BLaER1 (cell line): ENCODE results near the gene RPL10L.

Experiments
- H3K27ac ChIP-seq: shearing (Covaris generic); formaldehyde crosslinking; 2 replicates; pipeline ENCODE4 v1.8.1; 2022
- H3K27me3 ChIP-seq: shearing (Covaris generic); formaldehyde crosslinking; 2 replicates; pipeline ENCODE4 v1.8.1; 2022
- H3K36me3 ChIP-seq: shearing (Covaris generic); formaldehyde crosslinking; 2 replicates; pipeline ENCODE4 v1.8.1; 2022
- H3K4me1 ChIP-seq: shearing (Covaris generic); formaldehyde crosslinking; 2 replicates; pipeline ENCODE4 v1.8.1; 2022
- H3K4me2 ChIP-seq: shearing (Covaris generic); formaldehyde crosslinking; 2 replicates; pipeline ENCODE4 v1.8.1; 2022
- H3K4me3 ChIP-seq: shearing (Covaris generic); formaldehyde crosslinking; 2 replicates; pipeline ENCODE4 v1.8.1; 2022
- H3K9ac ChIP-seq: shearing (Covaris generic); formaldehyde crosslinking; 2 replicates; pipeline ENCODE4 v1.8.1; 2022
- H3K9me3 ChIP-seq: shearing (Covaris generic); formaldehyde crosslinking; 2 replicates; pipeline ENCODE4 v1.8.1; 2022
- H4K20me1 ChIP-seq: shearing (Covaris generic); formaldehyde crosslinking; 2 replicates; pipeline ENCODE4 v1.8.1; 2022
- Cebpa-rat ChIP-seq: shearing (Covaris generic); IDR thresholded peaks from 2 replicates; pipeline ENCODE4 v1.8.1; 2022

The RPL10L gene

DNA sequence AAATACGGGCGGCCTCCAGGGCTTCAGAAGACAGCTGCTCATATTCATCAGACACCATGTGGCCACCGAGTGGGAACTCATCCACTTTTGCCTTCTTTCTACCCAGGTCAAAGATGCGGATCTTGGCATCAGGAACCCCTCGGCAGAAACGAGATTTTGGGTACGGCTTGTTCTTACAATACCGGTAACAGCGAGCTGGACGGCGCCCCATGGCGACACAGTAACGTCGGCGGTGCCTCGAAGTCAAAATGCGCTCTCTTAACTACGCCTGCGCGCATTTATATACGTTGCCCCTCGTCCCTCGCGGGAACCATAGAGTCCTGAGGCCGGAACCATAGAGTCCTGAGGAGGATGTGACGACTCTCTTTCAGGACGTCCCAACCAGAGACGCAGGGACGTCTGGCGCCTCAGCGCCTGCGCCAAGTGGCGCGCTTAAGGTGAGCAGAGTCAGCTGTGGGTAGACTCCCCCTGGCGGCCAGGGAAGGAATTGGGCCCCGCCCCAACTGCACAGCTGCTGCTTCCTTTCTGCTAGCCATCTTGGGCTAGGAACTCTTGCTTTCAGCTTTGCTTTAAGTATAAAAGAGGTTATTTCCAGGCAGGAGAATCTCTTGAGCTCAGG, at the start of gene RPL10L:
Gene RPL10L, minus strand, starts transcription at position 256 of the 619 bp plus-strand sequence. Its CDS starts 45 bp downstream, at position 211.
- no peak within 1 kb of the TSS for H3K27ac ChIP-seq
- H3K4me2 ChIP-seq, result no peak within 1 kb of the TSS
- no peak for TF ChIP-seq Cebpa-rat

DNA sequence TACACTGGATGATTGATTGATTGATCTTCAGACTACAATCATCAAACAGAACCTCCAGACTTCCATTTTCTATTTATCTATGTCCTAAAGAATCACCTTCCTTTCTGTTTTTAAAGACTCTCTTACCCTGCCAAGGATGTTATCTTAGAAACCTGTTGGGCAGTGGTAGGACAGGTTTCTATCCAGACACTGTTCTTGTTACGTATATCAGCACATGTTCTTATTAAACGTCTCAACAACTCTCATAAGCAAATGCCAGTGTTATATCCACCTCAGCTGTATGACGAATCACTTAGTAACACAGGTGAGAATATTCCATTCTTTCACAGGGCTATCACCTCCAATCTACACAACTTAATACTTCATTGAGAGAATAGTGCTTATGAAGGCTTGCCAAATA, 40.2 kb upstream of the RPL10L start:
- peaks cover 2% of the 10 kb centered on the region; the same call in 1 of the 2 replicates for H3K9me3 ChIP-seq
- H3K4me2 ChIP-seq, result no peak overlapping the region
- no peak overlapping the region for H3K4me3 ChIP-seq
- TF ChIP-seq Cebpa-rat, result no peak
- no peak overlapping the region for H3K9ac ChIP-seq
- H4K20me1 ChIP-seq, result no peaks in the 10 kb centered on the region
- no peaks in the 10 kb centered on the region for H3K27me3 ChIP-seq
- no peaks in the 10 kb centered on the region for H3K4me1 ChIP-seq
- H3K27ac ChIP-seq, result no peak overlapping the region
- H3K36me3 ChIP-seq, result no peaks in the 10 kb centered on the region

More for the DNA sequence above, at the start of gene RPL10L:
- peaks cover 12% of the 10 kb centered on the region for H3K9me3 ChIP-seq
- H3K36me3 ChIP-seq, result no peaks in the 10 kb centered on the region
- no peaks in the 10 kb centered on the region; the same call in 1 of the 2 replicates for H3K4me1 ChIP-seq
- no peaks in the 10 kb centered on the region for H4K20me1 ChIP-seq
- no peak within 1 kb of the TSS for H3K4me3 ChIP-seq
- H3K27me3 ChIP-seq, result no peaks in the 10 kb centered on the region
- no peak within 1 kb of the TSS for H3K9ac ChIP-seq

DNA sequence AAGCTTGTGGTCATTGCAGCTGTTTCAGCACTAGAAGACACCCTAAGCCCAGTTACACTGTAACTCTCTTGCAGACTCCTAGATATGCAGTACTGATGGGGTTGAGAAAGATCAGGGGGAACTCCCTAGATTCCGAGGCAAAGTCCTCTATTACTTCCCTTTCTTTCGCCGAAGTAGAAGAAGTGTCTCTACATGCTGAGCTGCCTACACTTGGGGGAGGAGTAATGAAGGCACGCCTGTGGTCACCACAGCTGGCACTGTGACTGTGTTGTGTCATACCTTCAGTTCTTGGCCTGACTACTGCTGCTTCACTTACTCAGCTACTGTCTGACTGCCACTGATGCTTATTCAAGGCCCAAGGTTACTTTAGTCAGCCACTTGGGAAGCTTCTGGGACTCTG, 35.1 kb upstream of the RPL10L start:
- no peak overlapping the region for H3K4me2 ChIP-seq
- no peak overlapping the region for H3K9ac ChIP-seq
- no peak for TF ChIP-seq Cebpa-rat
- no peaks in the 10 kb centered on the region for H3K36me3 ChIP-seq
- peaks cover 29% of the 10 kb centered on the region for H3K9me3 ChIP-seq
- no peaks in the 10 kb centered on the region for H3K4me1 ChIP-seq
- H3K27ac ChIP-seq, result no peak overlapping the region
- no peaks in the 10 kb centered on the region for H4K20me1 ChIP-seq
- no peaks in the 10 kb centered on the region for H3K27me3 ChIP-seq
- H3K4me3 ChIP-seq, result no peak overlapping the region

DNA sequence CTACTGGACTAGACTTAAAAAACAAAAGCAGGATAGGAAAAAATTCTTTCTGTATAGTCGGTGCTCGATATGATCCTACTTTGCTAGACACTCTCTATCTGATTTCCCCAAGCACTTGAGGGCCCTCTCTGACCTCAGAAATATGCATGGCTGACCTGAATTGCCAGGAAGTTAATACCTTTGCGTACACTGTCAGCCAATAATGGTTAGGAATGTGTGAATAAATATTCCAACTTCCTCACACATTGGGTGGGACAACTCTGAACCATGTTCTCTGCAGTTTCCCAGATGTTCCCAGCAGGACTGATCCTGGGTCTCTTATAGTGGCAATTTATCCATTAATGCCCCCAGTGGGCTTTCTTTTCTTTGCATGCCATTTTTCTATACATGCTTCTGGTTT, 20.5 kb upstream of the RPL10L start:
- Histone ChIP-seq H3K4me3 (no peak overlapping the region), H3K27me3 (no peaks in the 10 kb centered on the region), H3K4me1 (no peaks in the 10 kb centered on the region), H3K9me3 (no peaks in the 10 kb centered on the region), H3K27ac (no peak overlapping the region), H4K20me1 (no peaks in the 10 kb centered on the region), H3K9ac (no peak overlapping the region), H3K36me3 (no peaks in the 10 kb centered on the region), H3K4me2 (no peak overlapping the region)
- TF ChIP-seq Cebpa-rat, result no peak

DNA sequence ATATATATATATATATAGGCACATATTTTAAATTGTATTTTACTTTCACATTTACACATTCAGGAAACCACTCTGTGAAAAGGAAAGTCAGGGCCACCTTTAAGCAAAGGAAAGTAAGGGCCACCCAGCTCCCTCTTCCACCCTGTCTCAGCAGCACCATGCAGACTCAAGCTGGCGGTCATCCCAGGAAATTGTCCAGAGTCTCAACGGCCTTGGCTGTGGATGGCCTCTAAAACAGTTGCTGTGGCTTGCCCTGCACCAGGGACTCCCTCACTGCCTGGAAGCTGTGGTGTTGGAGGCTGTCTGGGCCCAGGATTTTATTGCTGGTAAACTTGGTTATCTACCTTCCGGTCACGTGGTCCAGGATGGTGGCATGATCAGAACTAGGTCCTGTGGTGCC, 11.8 kb upstream of the RPL10L start:
- Histone ChIP-seq H3K27me3 (no peaks in the 10 kb centered on the region), H3K4me3 (no peak overlapping the region), H3K4me2 (no peak overlapping the region), H3K4me1 (no peaks in the 10 kb centered on the region), H3K9me3 (peaks cover 7% of the 10 kb centered on the region), H3K9ac (no peak overlapping the region), H3K27ac (no peak overlapping the region), H4K20me1 (no peaks in the 10 kb centered on the region), H3K36me3 (no peaks in the 10 kb centered on the region)
- no peak for TF ChIP-seq Cebpa-rat

DNA sequence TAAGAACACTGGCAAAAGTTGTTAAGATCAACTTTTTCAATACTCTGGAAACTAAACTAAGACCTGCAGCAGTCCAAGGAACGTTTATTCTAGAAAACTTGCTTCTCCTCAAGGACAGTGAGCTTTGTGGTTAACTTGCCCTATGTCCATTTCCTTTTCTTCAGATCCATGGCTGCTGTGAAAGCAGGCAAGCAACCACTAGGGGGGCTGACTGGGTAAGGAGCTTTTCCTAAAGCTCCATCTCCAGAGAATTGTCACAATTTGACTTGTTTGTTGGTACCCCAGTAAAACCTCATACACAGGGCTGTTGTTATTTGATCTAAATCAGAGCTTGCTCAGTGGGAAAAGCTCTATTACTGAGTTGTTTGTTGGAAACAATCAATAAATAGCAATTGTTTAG, 10.1 kb upstream of the RPL10L start:
- TF ChIP-seq Cebpa-rat, result no peak
- Histone ChIP-seq H3K4me2 (no peak overlapping the region), H3K27ac (no peak overlapping the region), H3K36me3 (no peaks in the 10 kb centered on the region), H3K9ac (no peak overlapping the region), H3K4me1 (no peaks in the 10 kb centered on the region), H3K9me3 (peaks cover 7% of the 10 kb centered on the region), H3K4me3 (no peak overlapping the region), H4K20me1 (no peaks in the 10 kb centered on the region), H3K27me3 (no peaks in the 10 kb centered on the region)

DNA sequence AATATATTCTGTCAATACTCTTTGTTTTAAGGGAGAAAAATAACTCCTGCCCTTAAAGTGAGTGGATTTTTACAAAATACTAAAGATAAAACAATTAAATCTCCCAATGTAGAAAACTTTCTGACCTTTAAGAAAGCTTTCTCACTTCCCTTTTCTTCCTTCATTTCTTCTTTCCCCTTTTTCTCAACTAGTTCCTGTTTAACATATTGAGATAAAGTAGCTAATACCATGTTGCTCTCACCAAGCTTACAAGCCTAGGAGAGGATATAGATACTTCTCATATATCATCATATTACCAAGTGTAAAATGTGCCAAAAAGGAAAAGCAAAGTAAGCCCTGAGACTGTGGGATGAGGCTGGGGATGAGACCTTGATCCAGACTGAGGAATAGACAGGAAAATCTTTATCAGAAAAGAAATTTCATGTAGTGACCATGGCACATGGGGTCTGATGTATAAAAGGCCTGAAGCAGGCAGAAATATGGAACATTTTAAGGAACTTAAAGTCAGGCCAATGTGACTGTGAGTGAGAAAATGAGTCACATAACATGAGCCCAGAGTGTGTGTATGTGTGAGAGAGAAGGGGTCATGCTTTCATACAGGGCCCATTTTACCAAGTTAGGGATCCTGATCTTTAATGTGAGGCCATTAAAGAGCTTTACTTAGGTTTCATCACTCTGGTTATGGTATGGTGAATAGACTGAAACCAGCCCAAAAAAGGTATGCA, 1.6 kb upstream of the RPL10L start:
- H4K20me1 ChIP-seq, result no peaks in the 10 kb centered on the region
- no peak overlapping the region for H3K27ac ChIP-seq
- no peaks in the 10 kb centered on the region; the same call in 1 of the 2 replicates for H3K4me1 ChIP-seq
- H3K27me3 ChIP-seq, result no peaks in the 10 kb centered on the region
- H3K9me3 ChIP-seq, result peaks cover 12% of the 10 kb centered on the region
- H3K4me3 ChIP-seq, result no peak overlapping the region
- H3K36me3 ChIP-seq, result no peaks in the 10 kb centered on the region
- H3K4me2 ChIP-seq, result no peak overlapping the region
- no peak for TF ChIP-seq Cebpa-rat
- no peak overlapping the region for H3K9ac ChIP-seq

DNA sequence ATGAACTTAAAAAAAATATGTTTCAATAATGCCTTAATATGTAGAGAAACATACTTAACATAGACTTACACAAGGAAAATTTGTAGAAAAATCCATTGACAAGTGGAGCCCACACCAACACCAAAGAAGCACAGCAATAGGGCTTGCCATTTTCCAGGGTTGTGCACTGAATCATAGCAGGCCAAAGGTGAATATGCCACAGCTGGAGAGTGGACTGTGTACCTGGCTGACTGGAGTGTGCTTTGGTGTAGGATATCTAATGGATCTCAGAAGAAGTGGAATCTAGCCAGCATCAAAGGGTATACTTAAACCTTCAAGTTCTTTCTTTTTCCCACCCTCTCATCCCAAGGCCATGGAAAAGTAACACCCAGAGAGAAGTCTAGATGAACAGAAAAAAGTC, 4.8 kb downstream of the RPL10L start:
- H3K4me2 ChIP-seq, result no peak overlapping the region
- H4K20me1 ChIP-seq, result no peaks in the 10 kb centered on the region
- H3K4me3 ChIP-seq, result no peak overlapping the region
- H3K4me1 ChIP-seq, result no peaks in the 10 kb centered on the region
- no peaks in the 10 kb centered on the region for H3K36me3 ChIP-seq
- H3K27me3 ChIP-seq, result no peaks in the 10 kb centered on the region
- H3K27ac ChIP-seq, result no peak overlapping the region
- H3K9ac ChIP-seq, result no peak overlapping the region
- no peak for TF ChIP-seq Cebpa-rat
- H3K9me3 ChIP-seq, result peaks cover 9% of the 10 kb centered on the region

DNA sequence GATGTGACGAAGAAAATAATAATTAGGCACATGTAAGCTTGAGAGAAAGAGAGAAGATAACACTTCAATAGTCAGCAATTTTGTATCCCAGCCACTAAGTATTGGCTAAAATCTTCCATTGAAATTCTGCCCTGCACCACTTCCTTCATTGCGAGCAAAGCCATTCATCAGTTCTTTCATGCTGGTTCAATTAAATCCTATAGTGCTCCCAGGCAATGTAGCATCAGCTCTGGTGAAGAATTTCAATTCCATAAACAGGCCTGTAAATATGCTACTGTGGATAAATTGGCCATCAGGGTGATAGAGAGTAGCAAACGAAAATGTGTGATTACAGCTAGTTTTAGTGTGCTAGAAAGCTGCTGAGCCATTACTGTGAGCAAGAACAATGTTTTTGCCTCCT, 24.7 kb downstream of the RPL10L start:
- H3K27ac ChIP-seq, result no peak overlapping the region
- no peak overlapping the region for H3K9ac ChIP-seq
- H3K9me3 ChIP-seq, result no peaks in the 10 kb centered on the region

More for the DNA sequence above, 24.7 kb downstream of the RPL10L start:
- no peaks in the 10 kb centered on the region for H4K20me1 ChIP-seq
- H3K4me2 ChIP-seq, result no peak overlapping the region
- H3K27me3 ChIP-seq, result no peaks in the 10 kb centered on the region
- no peak overlapping the region for H3K4me3 ChIP-seq
- no peaks in the 10 kb centered on the region for H3K36me3 ChIP-seq
- H3K4me1 ChIP-seq, result no peaks in the 10 kb centered on the region
- no peak for TF ChIP-seq Cebpa-rat
